Stimulated activated CD4-positive, alpha-beta T cell treated with anti-CD3 and anti-CD28 coated beads, Interleukin-2, amount 100 ng/mL, for 48 hours (primary cell): ENCODE data around the gene GFER.
"Not testable (repeated sequence)": the region's sequence is repeated elsewhere in the genome, so short reads cannot be mapped to it uniquely, and the experiment has no call there.

Experiments used
- DNase-seq, 2 donors: peaks; one replicate each; pipeline ENCODE4 v3.0.0-alpha.2; 2020

GFER gene

DNA sequence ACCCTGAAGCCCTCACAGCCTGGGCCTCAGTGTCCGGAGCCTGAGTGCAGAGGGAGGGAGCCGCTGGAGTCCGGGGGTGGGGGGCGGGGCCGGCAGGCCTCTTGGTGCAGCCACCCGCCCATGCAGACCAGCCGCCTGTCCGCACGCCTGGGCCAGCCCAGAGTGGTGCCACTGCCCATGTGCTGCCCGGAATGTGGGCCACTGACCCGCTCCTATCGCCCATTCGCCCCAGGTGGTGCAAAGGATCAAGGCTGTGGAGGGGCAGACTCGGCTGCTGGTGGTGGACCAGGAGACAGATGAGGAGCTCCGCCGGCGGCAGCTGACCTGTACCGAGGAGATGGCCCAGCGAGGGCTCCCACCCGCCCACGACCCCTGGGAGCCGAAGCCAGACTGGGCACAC lies 45.4 kb downstream of the GFER start:
- DNase-seq: no peak

DNA sequence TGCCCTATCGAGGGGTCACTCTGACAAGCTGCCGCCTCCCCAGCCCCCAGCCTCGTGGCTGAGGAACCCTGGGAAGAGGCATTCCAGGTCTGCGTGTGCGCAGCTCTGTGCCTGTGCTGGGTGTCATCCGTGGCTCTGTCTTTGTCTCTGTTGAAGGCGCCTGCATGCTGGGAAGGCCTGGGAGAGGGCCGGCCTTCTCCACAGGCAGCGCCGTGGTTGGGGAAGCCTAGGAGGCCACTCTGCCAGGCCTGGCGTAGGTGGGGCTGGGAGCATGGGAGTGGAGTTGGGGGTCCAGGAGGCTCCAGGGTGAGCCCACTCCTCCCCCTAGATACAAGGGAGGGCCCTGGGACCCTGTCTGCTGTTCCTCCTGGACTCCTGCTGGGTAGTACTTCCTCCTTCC lies 46.0 kb downstream of the GFER start:
- no peak for DNase-seq

DNA sequence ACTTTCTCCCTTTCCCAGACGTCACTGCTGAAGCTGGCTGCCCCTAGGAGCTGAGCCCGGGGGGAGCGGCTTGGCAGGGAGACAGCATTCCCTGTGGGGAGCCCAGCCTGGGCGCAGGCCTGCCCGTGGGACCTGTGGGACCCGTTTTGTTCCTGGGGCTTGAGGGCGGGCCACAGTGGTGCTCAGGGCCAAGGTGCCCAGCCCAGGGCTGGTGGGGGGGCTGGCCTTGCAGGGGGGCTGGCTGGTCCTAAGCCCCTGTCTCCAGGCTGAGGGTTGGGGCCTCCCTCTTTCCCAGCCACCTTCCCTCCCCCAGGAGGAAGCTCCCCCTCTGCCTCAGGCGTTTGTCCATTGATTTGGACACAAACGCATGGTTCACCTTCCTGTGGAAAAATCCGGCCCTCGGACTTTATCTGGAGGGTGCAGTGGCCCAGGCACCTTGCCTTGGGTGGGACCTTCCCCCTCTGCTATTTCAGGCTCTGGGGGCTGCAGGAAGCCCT lies 47.1 kb downstream of the GFER start:
- DNase-seq: no peak

- no peak for DNase-seq
These were observed 48.5 kb downstream of the GFER start for GRCh38 chr16:2032285-2033056.

GRCh38 chr16:2033057-2033908 lies 49.3 kb downstream of the GFER start:
- no peak for DNase-seq

- DNase-seq: not testable (repeated sequence)
These were observed 50.1 kb downstream of the GFER start for GRCh38 chr16:2033909-2034695.

DNA sequence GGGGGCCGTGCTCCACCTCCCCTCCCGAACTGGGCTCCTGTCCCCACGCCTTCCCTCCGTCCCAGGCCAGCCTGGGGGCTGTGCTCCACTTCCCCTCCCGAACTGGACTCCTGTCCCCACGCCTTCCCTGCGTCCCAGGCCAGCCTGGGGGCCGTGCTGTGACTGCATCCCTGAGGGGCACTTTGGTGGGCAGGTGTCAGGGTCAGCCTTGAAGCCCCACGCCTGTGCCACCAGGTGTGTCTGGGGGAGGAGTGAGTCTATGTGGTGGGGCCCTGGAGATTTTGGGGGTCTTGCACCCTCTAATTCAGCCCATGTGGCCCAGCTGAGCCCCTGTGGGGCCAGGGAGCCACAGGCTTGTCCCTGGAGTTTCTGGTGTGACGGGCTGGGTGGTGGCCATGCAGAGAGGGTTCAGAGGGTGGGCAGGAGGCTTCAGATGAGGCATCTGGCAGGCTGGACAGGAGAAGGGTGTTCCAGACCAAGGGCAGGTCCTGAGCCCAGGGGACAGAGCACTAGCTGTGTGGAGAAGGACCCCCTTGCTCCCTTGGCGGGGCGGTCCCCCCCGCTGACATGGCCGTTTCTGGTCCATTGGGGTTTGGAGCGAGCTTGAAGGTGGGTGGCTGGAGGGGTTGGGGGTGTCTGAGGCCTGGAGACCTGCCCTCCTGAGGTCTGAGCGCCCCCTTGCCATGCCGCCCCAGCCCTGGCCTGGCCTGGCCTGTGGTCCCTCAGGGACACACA lies 50.9 kb downstream of the GFER start:
- no peak for DNase-seq

- no peak for DNase-seq
These were observed 51.6 kb downstream of the GFER start for GRCh38 chr16:2035431-2036199.

DNA sequence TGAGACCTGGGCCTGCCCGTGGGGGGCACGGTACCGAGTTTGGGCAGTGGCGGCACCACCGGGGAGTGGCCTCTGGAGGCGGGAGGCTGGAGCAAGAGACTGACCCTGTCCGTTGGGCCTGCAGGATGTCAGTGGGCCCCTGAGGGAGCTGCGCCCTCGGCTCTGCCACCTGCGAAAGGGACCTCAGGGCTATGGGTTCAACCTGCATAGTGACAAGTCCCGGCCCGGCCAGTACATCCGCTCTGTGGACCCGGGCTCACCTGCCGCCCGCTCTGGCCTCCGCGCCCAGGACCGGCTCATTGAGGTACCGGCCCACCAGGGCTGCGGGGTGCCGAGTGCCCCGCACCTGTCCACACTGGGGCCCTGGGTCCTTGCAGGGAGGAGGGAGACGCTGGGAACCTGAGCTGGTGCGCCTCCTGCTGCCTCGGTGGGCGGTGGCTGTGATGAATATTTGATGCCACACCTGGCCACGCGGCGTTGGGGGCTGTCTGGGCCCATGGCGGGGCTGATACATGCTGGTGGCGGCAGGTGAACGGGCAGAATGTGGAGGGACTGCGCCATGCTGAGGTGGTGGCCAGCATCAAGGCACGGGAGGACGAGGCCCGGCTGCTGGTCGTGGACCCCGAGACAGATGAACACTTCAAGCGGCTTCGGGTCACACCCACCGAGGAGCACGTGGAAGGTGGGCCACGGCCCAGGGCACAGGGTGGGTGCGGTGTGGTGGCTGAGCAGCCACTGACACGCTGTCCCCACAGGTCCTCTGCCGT lies 52.4 kb downstream of the GFER start:
- no peak for DNase-seq

DNA sequence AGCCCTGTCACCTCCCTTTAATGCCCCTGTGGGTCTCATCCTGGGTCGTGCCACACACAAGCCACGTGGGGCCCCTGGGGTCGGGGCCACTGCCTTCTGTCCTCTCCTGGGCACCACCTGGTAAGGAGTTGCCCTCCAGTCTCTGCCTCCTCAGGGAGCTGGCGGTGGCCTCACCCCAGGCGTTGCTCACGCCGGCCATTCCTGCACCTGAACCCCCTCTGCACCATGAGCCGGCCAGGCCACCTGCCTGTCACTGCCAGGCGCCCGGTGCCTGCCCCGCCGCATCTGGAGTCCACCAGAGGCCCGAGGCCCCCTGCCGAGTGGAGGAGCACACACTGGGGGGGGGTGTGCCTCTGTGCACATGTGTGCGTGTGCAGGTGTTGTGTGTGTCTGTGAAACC lies 53.1 kb downstream of the GFER start:
- no peak for DNase-seq
